Mesenchymal stem cell (in vitro differentiated cells and primary cell): ENCODE results near the gene PTPRE.

ENCODE experiments used
- DNase-seq: peaks from one replicate; pipeline ENCODE4 v3.0.0-alpha.2; 2013
- H2AFZ ChIP-seq: one replicate; pipeline ENCODE4 v1.6.1; 2013; ENCODE audit warnings: low read depth, mild to moderate bottlenecking, control low read depth, inconsistent platforms, low read length, moderate library complexity
- H2AK5ac ChIP-seq: 2 replicates; pipeline ENCODE4 v1.6.1; 2013; ENCODE audit warnings: low read length, moderate library complexity, mild to moderate bottlenecking, inconsistent platforms; ENCODE audit not compliant: severe bottlenecking
- H2BK120ac ChIP-seq: one replicate; pipeline ENCODE4 v1.6.1; 2013; ENCODE audit warnings: low read depth, mild to moderate bottlenecking, inconsistent platforms, low read length, moderate library complexity
- H2BK12ac ChIP-seq, 2 experiments: one replicate each; pipeline ENCODE4 v1.6.1; 2013; ENCODE audit warnings: inconsistent platforms in 2 of 2, low read length in 2 of 2, mild to moderate bottlenecking in 2 of 2, moderate library complexity in 2 of 2, control low read depth in 1 of 2
- H2BK15ac ChIP-seq: one replicate; pipeline ENCODE4 v1.6.1; 2013; ENCODE audit warnings: mild to moderate bottlenecking, low read depth, inconsistent platforms; ENCODE audit not compliant: poor library complexity, severe bottlenecking
- H2BK5ac ChIP-seq: 2 replicates; pipeline ENCODE4 v1.6.1; 2013; ENCODE audit warnings: low read depth, mild to moderate bottlenecking, low read length, control low read depth, inconsistent platforms; ENCODE audit not compliant: poor library complexity, severe bottlenecking
- H3K14ac ChIP-seq, 2 experiments: one replicate each; pipeline ENCODE4 v1.6.1; 2013; ENCODE audit warnings: inconsistent platforms in 2 of 2, low read length in 2 of 2, control low read depth in 1 of 2, mild to moderate bottlenecking in 1 of 2, moderate library complexity in 1 of 2
- H3K18ac ChIP-seq, 2 experiments: one replicate each; pipeline ENCODE4 v1.6.1; 2013; ENCODE audit warnings: inconsistent platforms in 2 of 2, low read length in 2 of 2, control low read depth in 1 of 2, low read depth in 1 of 2, mild to moderate bottlenecking in 1 of 2
- H3K23ac ChIP-seq, 2 experiments: one replicate each; pipeline ENCODE4 v1.6.1; 2013; ENCODE audit warnings: inconsistent platforms in 2 of 2, low read length in 2 of 2, mild to moderate bottlenecking in 2 of 2, moderate library complexity in 2 of 2, control low read depth in 1 of 2
- H3K27ac ChIP-seq: 2 replicates; pipeline ENCODE4 v1.5.1; 2013; ENCODE audit warnings: mild to moderate bottlenecking, moderate library complexity, low read length, control low read depth, inconsistent platforms; ENCODE audit not compliant: poor library complexity, severe bottlenecking
- H3K27me3 ChIP-seq, 2 experiments: 2 replicates each; pipeline versions ENCODE4 v1.6.1 to v1.7.0; 2013; ENCODE audit warnings: low read length in 2 of 2, mild to moderate bottlenecking in 2 of 2, moderate library complexity in 2 of 2, control low read depth in 1 of 2, inconsistent platforms in 1 of 2; ENCODE audit not compliant: control insufficient read depth in 1 of 2, insufficient read depth in 1 of 2
- H3K36me3 ChIP-seq, 2 experiments: 2 replicates each; pipeline versions ENCODE4 v1.6.1 to v1.7.0; 2013; ENCODE audit warnings: low read length in 2 of 2, control low read depth in 1 of 2, inconsistent platforms in 1 of 2, low read depth in 1 of 2, mild to moderate bottlenecking in 1 of 2; ENCODE audit not compliant: insufficient read depth in 2 of 2, control insufficient read depth in 1 of 2
- H3K4ac ChIP-seq, 2 experiments: one replicate each; pipeline ENCODE4 v1.6.1; 2013; ENCODE audit warnings: inconsistent platforms in 2 of 2, low read length in 2 of 2, mild to moderate bottlenecking in 2 of 2, moderate library complexity in 2 of 2, control low read depth in 1 of 2, low read depth in 1 of 2
- H3K4me1 ChIP-seq: 2 replicates; pipeline ENCODE4 v1.6.1; 2013; ENCODE audit warnings: low read depth, low read length, control low read depth; ENCODE audit not compliant: control insufficient read depth, insufficient read depth
- H3K4me2 ChIP-seq: 2 replicates; pipeline ENCODE4 v1.6.1; 2013; ENCODE audit warnings: low read length, mild to moderate bottlenecking, inconsistent platforms; ENCODE audit not compliant: poor library complexity, severe bottlenecking
- H3K4me3 ChIP-seq, 2 experiments: 2 replicates each; pipeline versions ENCODE4 v1.5.1 to v1.7.0; 2013; ENCODE audit warnings: low read length in 2 of 2, mild to moderate bottlenecking in 2 of 2, control low read depth in 1 of 2, low read depth in 1 of 2; ENCODE audit not compliant: insufficient read depth in 1 of 2
- H3K79me1 ChIP-seq: replicated peaks from 2 replicates; pipeline ENCODE4 v1.6.1; 2013; ENCODE audit warnings: mild to moderate bottlenecking, control low read depth, low read length, inconsistent platforms; ENCODE audit not compliant: poor library complexity, severe bottlenecking
- H3K9ac ChIP-seq: 2 replicates; pipeline ENCODE4 v1.7.0; 2013; ENCODE audit warnings: mild to moderate bottlenecking, low read length, moderate library complexity
- H3K9me3 ChIP-seq: 2 replicates; pipeline ENCODE4 v1.7.0; 2013; ENCODE audit warnings: mild to moderate bottlenecking, low read length; ENCODE audit not compliant: control insufficient read depth
- H4K8ac ChIP-seq: one replicate; pipeline ENCODE4 v1.6.1; 2013; ENCODE audit warnings: inconsistent platforms, mild to moderate bottlenecking, low read length, moderate library complexity
- H4K91ac ChIP-seq: one replicate; pipeline ENCODE4 v1.6.1; 2013; ENCODE audit warnings: mild to moderate bottlenecking, low read length, inconsistent platforms
- WGBS: methylation state at CpG from one replicate; pipeline ENCODE4 v1.1.7; 2013; ENCODE audit warnings: mixed read lengths; 5-methylcytosine and 5-hydroxymethylcytosine counted together

The PTPRE gene

DNA sequence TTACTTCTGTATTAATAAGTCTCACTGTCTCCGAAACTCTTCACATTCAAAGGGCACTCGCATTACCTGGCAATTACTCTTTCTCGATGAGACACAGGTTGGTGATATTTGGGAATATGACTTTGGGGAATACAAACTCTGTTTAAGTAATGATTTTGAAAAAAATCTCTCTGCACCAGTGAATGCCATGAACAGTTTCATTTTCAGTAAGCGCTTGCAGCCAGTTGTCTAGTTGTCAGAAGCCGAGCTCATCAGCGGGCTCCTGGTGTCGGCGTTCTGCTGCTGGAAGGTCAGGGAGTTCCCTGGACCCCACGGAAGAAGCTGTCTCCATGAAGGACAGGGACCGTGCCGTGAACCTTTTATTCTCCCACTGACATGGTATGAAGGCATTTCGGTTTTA is 57.7 kb downstream of the PTPRE start:
- Histone ChIP-seq H3K14ac (no peak overlapping the region), H4K91ac (no peak overlapping the region), H3K23ac (no peak overlapping the region), H2BK120ac (no peak overlapping the region), H3K27ac (no peak overlapping the region), H2BK5ac (no peak overlapping the region), H3K4ac (no peak overlapping the region), H2AFZ (no peak overlapping the region), H2BK12ac (no peak overlapping the region), H4K8ac (no peak overlapping the region), H2BK15ac (no peak overlapping the region), H3K4me2 (no peak overlapping the region), H2AK5ac (no peak overlapping the region), H3K4me1 (no peaks in the 10 kb centered on the region), H3K27me3 (no peaks in the 10 kb centered on the region), H3K36me3 (no peaks in the 10 kb centered on the region), H3K79me1 (peaks cover 4% of the 10 kb centered on the region), H3K18ac (no peak overlapping the region), H3K4me3 (peak overlapping the region in 1 of 2 experiments; percentile 71), H3K9me3 (no peaks in the 10 kb centered on the region), H3K9ac (peak overlapping the region; percentile 34)
- no peak for DNase-seq
- WGBS = 96% methylated on average over 12 of the region's 12 CpGs

DNA sequence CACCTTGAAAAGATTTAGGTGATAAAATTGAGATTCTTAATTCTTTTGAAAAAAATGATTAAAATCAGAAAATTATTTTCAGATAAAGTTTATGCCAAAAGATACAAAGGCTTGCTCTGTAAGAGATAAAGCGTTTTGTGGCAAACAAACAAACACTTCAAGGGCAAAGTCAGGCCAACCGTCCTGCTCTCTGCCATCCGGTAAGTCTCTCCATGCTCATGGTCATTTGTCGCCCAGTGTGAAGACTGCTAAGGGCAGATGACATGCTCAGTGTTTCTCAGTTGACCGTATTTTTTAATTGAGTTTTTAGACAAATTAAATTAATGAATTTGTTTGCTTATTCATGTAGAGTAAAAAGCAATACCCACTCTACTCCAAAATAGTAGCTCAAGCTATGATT is 60.0 kb downstream of the PTPRE start:
- no peaks in the 10 kb centered on the region for H3K27me3 ChIP-seq
- H4K8ac ChIP-seq = no peak overlapping the region
- H2BK15ac ChIP-seq = no peak overlapping the region
- H3K4me3 ChIP-seq = no peak overlapping the region
- H3K9ac ChIP-seq = no peak overlapping the region
- no peak overlapping the region for H3K18ac ChIP-seq
- 94% methylated on average over 4 of the region's 5 CpGs for WGBS
- H3K4me1 ChIP-seq = no peaks in the 10 kb centered on the region
- H3K23ac ChIP-seq = no peak overlapping the region
- no peak overlapping the region for H3K14ac ChIP-seq
- no peak overlapping the region for H2BK5ac ChIP-seq
- H2AFZ ChIP-seq = no peak overlapping the region
- no peak for DNase-seq
- no peaks in the 10 kb centered on the region for H3K36me3 ChIP-seq
- H3K4me2 ChIP-seq = no peak overlapping the region
- H4K91ac ChIP-seq = no peak overlapping the region
- no peak overlapping the region for H3K4ac ChIP-seq
- H2AK5ac ChIP-seq = no peak overlapping the region
- no peak overlapping the region for H2BK12ac ChIP-seq
- H3K27ac ChIP-seq = no peak overlapping the region
- peaks cover 1% of the 10 kb centered on the region for H3K79me1 ChIP-seq
- H3K9me3 ChIP-seq = no peaks in the 10 kb centered on the region
- H2BK120ac ChIP-seq = no peak overlapping the region

DNA sequence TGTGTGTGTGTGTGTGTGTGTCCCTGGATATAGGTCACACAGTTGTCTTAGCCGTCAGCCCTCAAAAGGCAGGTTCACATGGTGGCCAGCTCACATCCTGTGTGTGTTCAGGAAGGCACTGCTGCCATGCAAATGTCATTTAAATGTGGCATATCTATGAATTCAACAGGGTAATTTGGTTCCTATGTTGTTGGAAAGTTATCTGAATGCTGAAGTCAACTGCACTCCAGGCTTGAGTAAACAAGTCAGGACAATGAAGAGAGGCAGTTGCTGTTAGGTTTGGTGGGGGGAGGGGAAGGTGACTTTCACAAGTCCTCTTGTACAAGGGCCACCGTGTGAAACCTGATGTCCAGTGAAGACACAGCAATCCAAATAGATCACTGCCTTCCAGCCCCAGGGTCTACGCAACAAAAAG is 61.1 kb downstream of the PTPRE start:
- WGBS = 75% methylated on average over 3 of the region's 3 CpGs
- peak overlapping the region; percentile 75 for H2BK120ac ChIP-seq
- peak overlapping the region in 1 of 2 experiments; percentile 19 for H3K4ac ChIP-seq
- H3K4me2 ChIP-seq = no peak overlapping the region
- no peak overlapping the region for H3K14ac ChIP-seq
- no peak overlapping the region for H3K27ac ChIP-seq
- no peaks in the 10 kb centered on the region for H3K9me3 ChIP-seq
- peak overlapping the region; percentile 26 for H2BK15ac ChIP-seq
- no peak overlapping the region for H3K4me3 ChIP-seq
- no peak overlapping the region for H2AFZ ChIP-seq
- H3K79me1 ChIP-seq = peaks cover 1% of the 10 kb centered on the region
- H2BK12ac ChIP-seq = peak overlapping the region; percentile 18 to 45
- no peaks in the 10 kb centered on the region for H3K27me3 ChIP-seq
- H3K23ac ChIP-seq = no peak overlapping the region
- peak; percentile 35 for DNase-seq
- no peaks in the 10 kb centered on the region for H3K36me3 ChIP-seq
- H3K18ac ChIP-seq = peak overlapping the region; percentile 28 to 76
- no peaks in the 10 kb centered on the region for H3K4me1 ChIP-seq
- H2BK5ac ChIP-seq = no peak overlapping the region
- H4K8ac ChIP-seq = peak overlapping the region; percentile 52
- H4K91ac ChIP-seq = peak overlapping the region; percentile 64
- no peak overlapping the region for H3K9ac ChIP-seq
- no peak overlapping the region for H2AK5ac ChIP-seq

DNA sequence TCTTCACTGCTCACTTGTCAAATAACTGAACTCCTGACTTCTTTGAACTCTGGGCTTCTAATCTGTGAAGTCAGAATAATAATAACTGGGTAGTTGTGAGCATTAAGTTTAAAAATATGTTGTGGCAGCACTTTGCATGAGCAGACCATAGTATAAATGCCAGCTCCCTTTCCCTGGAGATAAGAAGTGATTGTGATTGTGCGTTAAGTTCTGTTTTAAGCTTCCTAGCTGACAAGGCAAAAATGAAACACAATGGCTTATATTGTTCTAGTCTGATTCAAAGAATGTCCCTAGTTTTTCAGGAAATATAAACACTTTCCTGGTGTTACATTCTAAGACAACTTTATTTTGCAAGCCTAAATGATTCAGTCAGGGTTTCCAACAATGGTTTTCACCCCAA is 61.8 kb downstream of the PTPRE start:
- H4K8ac ChIP-seq = no peak overlapping the region
- no peak for DNase-seq
- H3K4me3 ChIP-seq = no peak overlapping the region
- no peaks in the 10 kb centered on the region for H3K36me3 ChIP-seq
- H3K79me1 ChIP-seq = peaks cover 2% of the 10 kb centered on the region
- no CpG with 5 or more reads among the region's 1 CpG for WGBS
- H3K4me1 ChIP-seq = peaks cover 1% of the 10 kb centered on the region
- peak overlapping the region in 1 of 2 experiments; percentile 76 for H3K18ac ChIP-seq
- no peak overlapping the region for H3K23ac ChIP-seq
- H2AK5ac ChIP-seq = no peak overlapping the region
- no peak overlapping the region for H2BK5ac ChIP-seq
- no peak overlapping the region for H4K91ac ChIP-seq
- H3K27ac ChIP-seq = no peak overlapping the region
- H2BK12ac ChIP-seq = no peak overlapping the region
- H2BK120ac ChIP-seq = no peak overlapping the region
- H3K9me3 ChIP-seq = no peaks in the 10 kb centered on the region
- H3K4ac ChIP-seq = no peak overlapping the region
- no peak overlapping the region for H3K9ac ChIP-seq
- H2BK15ac ChIP-seq = no peak overlapping the region
- no peak overlapping the region for H3K4me2 ChIP-seq
- no peak overlapping the region for H3K14ac ChIP-seq
- no peak overlapping the region for H2AFZ ChIP-seq
- H3K27me3 ChIP-seq = no peaks in the 10 kb centered on the region
